Effector memory CD4-positive, alpha-beta T cell (primary cell): ENCODE measurements around the gene CTF1.

Source experiments
- DNase-seq, 3 donors: peaks; one replicate each; pipeline ENCODE4 v3.0.0-alpha.2; 2020
- H3K27ac ChIP-seq: 2 replicates; pipeline ENCODE4 v1.7.0; 2013; ENCODE audit warnings: mild to moderate bottlenecking, low read length, moderate library complexity; ENCODE audit not compliant: insufficient read depth, poor library complexity, severe bottlenecking
- H3K27me3 ChIP-seq: replicated peaks from 2 replicates; pipeline ENCODE4 v1.7.0; 2013; ENCODE audit warnings: mild to moderate bottlenecking, low read length; ENCODE audit not compliant: insufficient read depth, control insufficient read depth, poor library complexity, severe bottlenecking
- H3K36me3 ChIP-seq: 2 replicates; pipeline ENCODE4 v1.7.0; 2013; ENCODE audit warnings: mild to moderate bottlenecking, low read length, moderate library complexity; ENCODE audit not compliant: control insufficient read depth, insufficient read depth
- H3K4me1 ChIP-seq: 2 replicates; pipeline ENCODE4 v1.7.0; 2013; ENCODE audit warnings: low read length, mild to moderate bottlenecking; ENCODE audit not compliant: control insufficient read depth, insufficient read depth, poor library complexity, severe bottlenecking
- H3K4me3 ChIP-seq: 2 replicates; pipeline ENCODE4 v1.7.0; 2013; ENCODE audit warnings: low read length, low read depth, mild to moderate bottlenecking; ENCODE audit not compliant: insufficient read depth, poor library complexity, severe bottlenecking
- H3K9me3 ChIP-seq: 2 replicates; pipeline ENCODE4 v1.7.0; 2013; ENCODE audit warnings: mild to moderate bottlenecking, low read length, moderate library complexity; ENCODE audit not compliant: control insufficient read depth

The CTF1 gene

GRCh38 chr16:30870904-30871303, 25.5 kb upstream of the CTF1 start:
- Histone ChIP-seq H3K27me3 (no peaks in the 10 kb centered on the region), H3K36me3 (no peaks in the 10 kb centered on the region), H3K4me1 (peaks cover 9% of the 10 kb centered on the region), H3K27ac (no peak overlapping the region), H3K9me3 (no peaks in the 10 kb centered on the region), H3K4me3 (no peak overlapping the region)
- no peak for DNase-seq

DNA sequence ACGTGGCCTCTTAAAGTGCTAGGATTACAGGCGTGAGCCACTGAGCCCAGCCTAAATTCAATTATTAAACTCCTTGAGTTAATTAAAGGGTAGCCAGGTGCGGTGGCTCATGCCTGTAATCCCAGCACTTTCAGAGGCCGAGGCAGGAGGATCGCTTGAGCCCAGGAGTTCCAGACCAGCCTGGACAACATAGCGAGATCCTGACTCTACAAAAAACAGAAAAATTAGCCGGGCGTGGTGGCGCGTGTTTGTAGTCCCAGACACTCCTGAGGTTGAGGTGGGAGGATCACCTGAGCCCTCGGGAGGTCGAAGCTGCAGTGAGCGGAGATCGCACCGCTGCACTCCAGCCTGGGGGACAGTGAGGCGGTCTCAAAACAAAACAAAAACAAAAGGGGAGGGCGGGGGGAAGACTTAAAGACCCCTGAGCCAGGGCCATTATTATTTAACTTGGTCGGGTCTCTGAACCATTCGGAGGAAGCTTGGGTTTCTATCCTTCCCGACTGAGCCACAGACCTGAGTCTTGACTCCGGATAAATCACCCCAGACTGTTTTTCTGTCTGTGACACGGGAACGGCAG, 22.1 kb upstream of the CTF1 start:
- Histone ChIP-seq H3K4me1 (peaks cover 22% of the 10 kb centered on the region), H3K27me3 (no peaks in the 10 kb centered on the region), H3K36me3 (no peaks in the 10 kb centered on the region), H3K9me3 (no peaks in the 10 kb centered on the region), H3K27ac (peak overlapping the region; percentile 87), H3K4me3 (peak overlapping the region; percentile 91)
- DNase-seq, result no peak

DNA sequence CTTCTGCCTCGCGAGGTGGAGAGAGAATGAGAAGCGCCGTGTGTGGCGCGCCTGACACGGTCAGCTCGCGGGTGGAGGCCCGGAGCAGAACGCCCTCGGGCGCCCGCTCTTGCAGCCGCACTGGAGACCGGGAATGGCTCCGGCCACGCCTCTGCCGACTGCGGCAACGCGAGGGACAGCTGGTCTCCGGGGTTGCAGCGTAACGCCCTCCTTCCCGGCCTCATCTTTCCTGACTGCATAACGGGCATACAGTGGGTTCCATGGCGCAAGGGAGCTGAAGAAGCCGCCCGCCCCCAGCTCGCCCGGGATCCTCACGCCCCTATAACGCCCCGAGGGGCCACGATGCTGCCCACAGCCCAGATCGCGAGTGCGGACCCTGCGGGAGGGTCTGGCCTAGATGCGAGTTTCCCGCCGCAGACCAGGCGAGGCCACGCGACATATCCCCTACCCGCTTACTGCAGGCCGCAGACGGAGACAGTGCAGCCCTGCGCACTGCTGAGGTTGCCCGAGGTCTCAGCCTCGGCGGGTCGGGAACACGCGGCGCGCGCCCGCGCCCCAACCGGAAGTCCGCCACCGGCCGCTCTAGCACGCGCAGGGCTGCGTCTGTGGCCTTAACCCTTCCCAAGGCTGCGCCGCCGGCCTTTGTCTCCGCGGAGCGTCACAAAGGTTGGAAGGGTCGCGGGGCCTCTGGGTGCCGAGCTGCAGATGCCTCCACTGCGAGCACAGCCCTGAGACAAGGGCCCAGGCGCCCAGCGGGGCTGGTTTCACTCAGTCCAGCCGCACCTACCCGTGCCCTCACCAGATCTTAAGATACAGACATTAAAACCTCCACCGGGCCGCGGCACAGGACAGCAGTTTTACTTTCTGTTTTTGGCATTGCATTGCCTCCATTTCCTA, 21.3 kb upstream of the CTF1 start:
- Histone ChIP-seq H3K4me3 (peak overlapping the region; percentile 91), H3K36me3 (no peaks in the 10 kb centered on the region), H3K27ac (peak overlapping the region; percentile 87), H3K4me1 (peaks cover 22% of the 10 kb centered on the region), H3K27me3 (no peaks in the 10 kb centered on the region), H3K9me3 (no peaks in the 10 kb centered on the region)
- DNase-seq, result peak; percentile 68 to 76 (median 73)

- Histone ChIP-seq H3K9me3 (no peaks in the 10 kb centered on the region), H3K4me1 (peaks cover 22% of the 10 kb centered on the region), H3K27ac (peak overlapping the region; percentile 87), H3K36me3 (no peaks in the 10 kb centered on the region), H3K27me3 (no peaks in the 10 kb centered on the region), H3K4me3 (peak overlapping the region; percentile 91)
- peak in 2 of 3 donors; percentile 8 to 9 for DNase-seq
Measured at GRCh38 chr16:30875871-30876801, 20.3 kb upstream of the CTF1 start.

- H3K9me3 ChIP-seq, result no peaks in the 10 kb centered on the region
- H3K4me1 ChIP-seq, result peaks cover 22% of the 10 kb centered on the region
- H3K36me3 ChIP-seq, result peaks cover under 1% of the 10 kb centered on the region
- no peaks in the 10 kb centered on the region for H3K27me3 ChIP-seq
- peak overlapping the region; percentile 91 for H3K4me3 ChIP-seq
- peak overlapping the region; percentile 87 for H3K27ac ChIP-seq
- no peak for DNase-seq
Measured at GRCh38 chr16:30876867-30877266, 19.5 kb upstream of the CTF1 start.

DNA sequence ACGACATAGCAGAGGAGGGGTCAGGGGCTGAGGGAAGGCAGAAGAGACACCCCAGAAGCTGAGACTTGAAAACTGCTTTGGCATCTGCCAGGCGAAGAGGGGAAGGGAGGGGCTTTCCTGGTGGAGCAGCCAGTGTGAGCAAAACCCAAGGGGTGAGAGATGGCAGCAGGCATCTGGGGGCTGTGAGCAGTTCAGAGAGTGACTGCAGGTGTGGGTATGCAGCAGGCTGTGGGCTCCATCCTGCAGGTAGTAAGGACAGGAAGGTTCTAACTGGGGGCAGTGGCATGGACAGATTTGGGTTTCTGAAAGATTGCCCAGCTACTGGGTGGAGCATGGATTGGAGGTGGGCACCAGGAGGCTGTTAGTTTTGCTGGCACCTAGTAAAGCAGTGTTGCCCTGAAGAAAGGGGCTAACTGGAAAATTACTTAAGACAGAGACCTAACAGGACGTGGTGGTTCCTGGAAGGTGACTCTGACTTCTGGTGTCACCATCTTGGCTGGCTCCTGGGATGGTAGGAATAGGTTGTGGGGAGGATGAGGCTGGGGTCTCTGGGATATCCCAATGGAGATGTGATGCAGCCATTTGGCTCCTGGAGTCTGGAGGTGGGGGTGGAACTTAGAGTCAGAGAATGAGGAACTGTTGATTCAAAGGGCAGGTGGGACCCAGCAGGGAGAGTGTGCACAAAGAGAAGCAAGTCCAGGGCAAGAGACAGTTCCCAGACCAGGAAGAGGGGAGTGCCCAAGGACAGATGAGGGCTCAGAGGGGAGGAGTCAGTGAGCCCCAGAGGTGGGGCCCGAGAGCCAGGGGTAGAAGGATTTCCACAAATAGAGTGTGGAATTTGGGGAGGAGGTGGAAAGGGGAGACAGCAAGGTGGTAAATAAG, 13.7 kb upstream of the CTF1 start:
- Histone ChIP-seq H3K36me3 (peaks cover 17% of the 10 kb centered on the region), H3K27me3 (no peaks in the 10 kb centered on the region), H3K4me3 (no peak overlapping the region), H3K27ac (no peak overlapping the region), H3K4me1 (no peaks in the 10 kb centered on the region), H3K9me3 (no peaks in the 10 kb centered on the region)
- no peak for DNase-seq

- peaks cover 25% of the 10 kb centered on the region for H3K36me3 ChIP-seq
- no peak for DNase-seq
Measured at GRCh38 chr16:30884760-30885159, 11.7 kb upstream of the CTF1 start.

DNA sequence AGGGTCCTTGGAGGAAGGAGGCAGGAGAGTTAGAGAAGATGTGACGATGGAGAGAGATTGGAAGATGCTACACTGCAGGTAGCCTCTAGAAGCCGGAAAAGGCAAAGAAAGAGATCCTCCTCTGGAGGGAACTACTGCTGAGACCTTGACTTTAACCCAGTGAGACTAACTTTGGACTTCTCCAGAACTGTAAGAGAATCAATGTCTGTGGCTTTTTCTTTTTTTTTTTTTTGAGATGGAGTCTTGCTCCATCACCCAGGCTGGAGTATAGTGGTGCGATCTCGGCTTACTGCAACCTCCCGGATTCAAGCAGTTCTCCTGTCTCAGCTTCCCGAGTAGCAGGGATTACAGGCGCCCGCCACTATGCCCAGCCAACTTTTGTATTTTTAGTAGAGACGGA, 11.2 kb upstream of the CTF1 start:
- Histone ChIP-seq H3K27ac (no peak overlapping the region), H3K36me3 (peaks cover 25% of the 10 kb centered on the region), H3K4me3 (no peak overlapping the region), H3K4me1 (no peaks in the 10 kb centered on the region), H3K9me3 (no peaks in the 10 kb centered on the region), H3K27me3 (no peaks in the 10 kb centered on the region)
- no peak for DNase-seq

More at GRCh38 chr16:30884760-30885159, 11.7 kb upstream of the CTF1 start:
- H3K4me3 ChIP-seq, result no peak overlapping the region
- no peak overlapping the region for H3K27ac ChIP-seq
- no peaks in the 10 kb centered on the region for H3K9me3 ChIP-seq
- no peaks in the 10 kb centered on the region for H3K27me3 ChIP-seq
- H3K4me1 ChIP-seq, result no peaks in the 10 kb centered on the region

DNA sequence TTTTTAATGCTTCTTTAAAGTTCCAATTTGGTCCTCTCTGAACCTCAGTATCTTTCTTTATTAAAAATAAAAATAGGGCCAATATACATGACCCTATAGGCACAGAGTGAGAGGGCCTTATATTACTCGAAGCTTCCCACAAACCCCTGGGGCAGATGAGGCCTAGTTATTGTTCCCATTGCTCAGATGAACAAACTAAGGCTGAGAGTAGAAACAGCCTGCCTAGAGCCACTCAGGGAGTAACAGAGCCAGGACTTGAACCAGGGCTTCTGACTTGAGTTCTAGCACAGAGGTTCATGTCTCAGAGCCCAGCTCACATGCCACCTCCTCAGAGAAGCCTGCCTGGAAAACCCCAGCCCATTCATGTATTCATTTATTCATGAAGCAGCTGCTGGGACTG, 10.3 kb upstream of the CTF1 start:
- no peak overlapping the region for H3K27ac ChIP-seq
- H3K9me3 ChIP-seq, result no peaks in the 10 kb centered on the region
- H3K36me3 ChIP-seq, result peaks cover 25% of the 10 kb centered on the region
- no peaks in the 10 kb centered on the region for H3K4me1 ChIP-seq
- DNase-seq, result no peak
- H3K4me3 ChIP-seq, result no peak overlapping the region
- no peaks in the 10 kb centered on the region for H3K27me3 ChIP-seq
